Diencephalon (tissue), 1 donor: ENCODE data around the gene CTRB1. TPM values are rescaled to one million over a fixed set of nuclear protein-coding genes. Genes with fewer than 3 reads are reported as not detected.

ENCODE experiments used
- total RNA-seq: library from RNA; depleted of rRNA; stranded (reverse); fragments of >200 nt; gene quantifications from one replicate; pipeline ENCODE4 v1.2.3, GENCODE V29; 2014

The CTRB1 gene
- not detected for total RNA-seq

GRCh38 chr16:75218256-75219076 is at the start of gene CTRB1:
CTRB1 (plus strand) TSS chr16:75218988; CDS start chr16:75219008, 20 bp downstream.

GRCh38 chr16:75206749-75207451 is 11.9 kb upstream of the CTRB1 start, which contains the start of gene CTRB2:
CTRB2 (minus strand) TSS chr16:75207161; CDS start chr16:75207141, 20 bp downstream.

GRCh38 chr16:75251280-75252048 is 32.7 kb downstream of the CTRB1 start, which contains the start of gene BCAR1:
BCAR1 (minus strand) TSS chr16:75251624; CDS start chr16:75251482, 142 bp downstream.

Other genes with a start within 250 kb of the CTRB1 start
- 28.6 TPM for gene WDR59, start 233.9 kb upstream of the CTRB1 start, total RNA-seq
- 26.8 TPM for gene ZNRF1, start 220.0 kb upstream of the CTRB1 start, total RNA-seq
- 6.7 TPM for gene LDHD, start 102.2 kb upstream of the CTRB1 start, total RNA-seq
- 54.7 TPM for gene ZFP1, start 70.5 kb upstream of the CTRB1 start, total RNA-seq
- gene CTRB2, start 11.8 kb upstream of the CTRB1 start, total RNA-seq, result not detected
- gene BCAR1, start 32.6 kb downstream of the CTRB1 start, total RNA-seq, result 25.8 TPM
- gene CFDP1, start 214.5 kb downstream of the CTRB1 start, total RNA-seq, result 68.7 TPM
- 48.9 TPM for gene TMEM170A, start 245.7 kb downstream of the CTRB1 start, total RNA-seq